HG03354 (cell line): ENCODE data around the gene FAM20C.

ENCODE experiments used
- ATAC-seq: cut with Tn5 transposase; IDR thresholded peaks from one replicate; pipeline ENCODE4 v1.9.1; 2021; ENCODE audit warnings: mild to moderate bottlenecking; ENCODE audit not compliant: unreplicated experiment, poor library complexity, severe bottlenecking

The FAM20C gene

DNA sequence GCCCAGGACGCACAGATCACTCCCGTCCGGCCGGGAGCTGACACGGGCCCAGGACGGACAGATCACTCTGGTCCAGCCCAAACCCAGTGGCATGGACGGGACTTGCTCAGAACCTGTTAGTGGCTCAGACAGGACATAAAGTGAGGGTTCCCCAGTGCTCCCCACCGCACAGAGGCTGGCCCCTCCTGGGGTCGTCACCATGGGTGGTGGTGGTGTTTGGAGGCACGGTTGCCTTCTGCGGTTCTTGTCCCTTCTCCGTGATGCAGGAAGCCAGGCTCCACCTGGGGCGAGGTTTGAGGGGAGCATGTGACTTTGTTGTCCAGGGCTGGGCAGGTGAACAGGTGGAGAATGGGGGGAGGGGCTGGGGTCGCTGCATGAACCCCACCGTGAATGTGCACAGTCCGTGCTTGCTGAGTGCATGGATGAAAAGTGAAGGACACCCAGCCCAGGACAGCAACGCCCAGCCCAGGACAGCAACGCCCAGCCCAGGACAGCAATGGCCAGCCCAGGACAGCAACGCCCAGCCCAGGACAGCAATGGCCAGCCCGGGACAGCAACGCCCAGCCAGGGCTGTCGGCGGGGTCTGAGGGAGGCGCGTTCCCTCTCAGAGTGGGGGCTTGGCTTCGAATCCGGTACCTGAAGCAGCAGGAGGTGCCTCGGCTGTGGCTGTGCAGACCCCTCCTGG lies 26.7 kb downstream of the FAM20C start:
- no peak for ATAC-seq

DNA sequence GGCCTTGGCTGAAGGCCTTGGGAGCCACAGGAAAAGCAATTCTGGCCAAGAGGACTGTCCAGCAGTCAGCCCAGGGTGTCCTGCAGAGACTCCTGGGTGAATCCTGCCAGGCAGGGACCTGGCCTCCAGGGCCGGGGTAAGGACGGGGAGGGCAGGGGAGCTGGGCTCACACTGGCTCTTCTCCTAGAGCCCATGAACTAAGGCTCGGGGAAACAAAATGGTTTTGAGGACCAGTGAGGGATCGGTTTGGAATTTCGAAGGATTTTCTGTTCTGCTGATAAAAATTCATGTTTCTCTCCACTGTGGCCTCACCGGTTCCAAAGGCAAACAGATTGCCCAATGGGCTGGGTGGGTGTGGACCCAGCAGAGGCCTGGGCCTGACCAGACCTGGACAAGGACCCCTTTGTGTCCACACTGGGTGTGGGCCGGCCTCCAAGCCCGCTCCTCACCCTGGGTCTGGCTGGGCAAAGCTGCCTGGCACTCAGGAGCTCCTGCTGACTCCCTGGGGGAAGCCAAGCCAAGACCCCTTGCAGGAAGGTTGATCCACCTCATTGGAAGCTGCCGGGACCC lies 27.3 kb downstream of the FAM20C start:
- no peak for ATAC-seq

DNA sequence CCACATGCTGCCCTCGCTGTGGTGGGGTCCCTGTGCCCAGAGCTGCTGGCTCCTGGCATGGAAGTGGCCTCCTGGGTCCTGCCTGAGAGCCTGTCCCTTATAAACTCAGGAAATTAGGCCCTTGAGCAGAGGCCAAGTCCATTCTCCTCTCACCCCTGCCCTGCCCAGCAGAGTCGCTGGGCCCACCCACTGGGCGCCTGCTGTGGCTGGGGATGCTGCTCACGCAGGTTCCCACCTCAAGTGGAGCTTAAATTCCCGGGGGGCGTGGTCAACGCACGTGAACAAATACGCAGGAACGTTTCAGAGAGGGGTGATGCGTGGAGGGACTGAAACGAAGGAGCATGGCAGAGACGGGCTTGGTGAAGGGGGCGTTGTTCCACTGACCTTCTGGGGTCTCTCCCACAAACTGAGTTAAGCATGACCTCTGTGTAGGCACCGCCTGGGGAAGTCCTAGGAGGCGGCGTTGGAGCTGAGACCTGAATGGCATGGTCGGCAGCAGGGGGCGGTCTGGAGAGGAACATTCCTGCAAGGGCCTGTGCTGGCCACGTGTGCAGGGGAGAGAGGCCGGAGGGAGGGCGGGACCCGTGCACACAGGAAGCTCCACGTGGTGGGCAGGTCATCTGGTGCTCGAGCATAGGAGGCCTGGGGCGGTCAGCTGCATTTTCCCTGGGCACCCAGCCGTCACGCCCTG lies 27.9 kb downstream of the FAM20C start:
- ATAC-seq = no peak

DNA sequence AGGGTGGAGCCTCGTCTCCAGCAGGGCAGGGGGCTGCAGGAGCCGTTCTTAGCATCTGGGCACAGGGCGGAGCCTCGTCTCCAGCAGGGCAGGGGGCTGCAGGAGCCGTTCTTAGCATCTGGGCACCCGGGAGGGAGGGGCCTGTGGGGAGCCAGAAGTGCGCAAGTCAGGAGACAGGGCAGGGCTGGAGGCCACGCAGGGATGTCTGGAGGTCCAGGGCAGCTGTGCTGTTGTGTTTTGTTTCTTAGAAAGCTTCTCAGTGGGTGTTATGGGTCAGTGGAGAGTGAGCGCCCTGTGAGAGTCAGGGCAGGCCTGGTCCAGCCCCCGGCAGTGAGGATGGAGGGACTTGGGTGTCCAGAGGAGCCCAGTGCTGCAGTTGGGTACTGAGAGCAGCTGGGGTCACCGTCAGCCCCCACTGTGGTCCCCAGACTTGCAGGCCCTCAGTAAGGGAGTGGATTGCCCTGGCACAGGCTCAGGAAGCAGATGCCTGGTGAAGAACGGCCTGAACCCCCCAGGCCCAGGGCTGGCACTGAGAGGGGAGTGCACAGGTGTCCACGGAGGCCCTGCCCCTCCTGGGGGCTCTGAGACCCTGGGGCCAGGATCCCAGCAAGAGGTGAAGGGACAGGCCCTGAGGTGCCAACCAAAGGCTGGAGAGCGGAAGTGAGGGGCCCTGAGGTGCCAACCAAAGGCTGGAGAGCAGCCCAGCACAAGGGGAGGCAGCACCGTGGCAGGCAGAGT lies 29.8 kb downstream of the FAM20C start:
- no peak for ATAC-seq

DNA sequence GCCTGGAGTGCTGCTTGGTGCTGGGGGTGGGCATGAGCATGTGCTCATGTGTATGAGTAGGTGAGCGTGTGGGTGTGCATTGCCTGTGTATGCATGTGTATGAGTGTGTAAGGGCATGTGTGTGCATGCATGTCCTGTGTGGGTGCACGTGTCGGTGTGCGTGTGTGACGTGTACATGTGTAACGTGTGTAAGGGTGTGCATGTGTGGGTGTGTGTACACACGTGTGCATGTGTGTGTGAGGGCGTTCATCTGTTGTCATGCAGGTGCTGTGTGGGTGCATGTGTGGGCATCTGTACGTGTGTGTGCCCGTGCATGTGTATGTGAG lies 30.3 kb downstream of the FAM20C start:
- ATAC-seq = no peak

DNA sequence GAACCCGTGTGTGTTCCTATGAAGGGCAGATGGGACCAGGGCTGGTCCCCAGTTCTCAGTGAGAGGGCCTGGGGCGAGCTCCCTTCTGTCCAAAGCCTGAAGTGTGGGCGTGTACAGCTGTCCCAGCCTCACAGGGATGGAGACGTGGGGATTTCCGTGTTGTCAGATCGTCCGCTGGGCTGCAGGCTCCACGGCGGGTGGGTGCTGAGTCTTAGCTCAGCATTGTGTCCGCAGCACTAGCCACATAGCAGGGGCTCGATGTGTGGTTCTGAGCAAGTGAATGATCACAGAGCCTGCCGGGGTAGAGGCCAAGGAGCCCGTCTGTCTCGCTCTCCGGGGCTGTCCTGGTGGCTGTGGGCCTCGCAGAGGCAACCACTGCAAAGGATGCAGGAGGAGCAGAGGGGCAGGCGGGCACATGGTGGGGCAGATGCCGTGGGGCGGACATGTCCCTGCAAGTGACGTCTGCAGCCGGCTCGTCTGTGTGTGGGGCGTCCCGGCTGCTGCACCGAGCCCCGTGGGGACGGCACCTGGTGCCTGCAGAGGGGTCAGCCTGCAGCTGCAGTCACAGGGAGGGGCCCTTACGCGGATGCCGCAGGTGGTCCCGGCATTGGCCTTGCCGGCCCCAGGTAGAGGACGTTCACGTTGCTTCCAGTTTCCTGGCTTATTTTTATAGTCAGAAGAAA lies 30.9 kb downstream of the FAM20C start:
- ATAC-seq = no peak

DNA sequence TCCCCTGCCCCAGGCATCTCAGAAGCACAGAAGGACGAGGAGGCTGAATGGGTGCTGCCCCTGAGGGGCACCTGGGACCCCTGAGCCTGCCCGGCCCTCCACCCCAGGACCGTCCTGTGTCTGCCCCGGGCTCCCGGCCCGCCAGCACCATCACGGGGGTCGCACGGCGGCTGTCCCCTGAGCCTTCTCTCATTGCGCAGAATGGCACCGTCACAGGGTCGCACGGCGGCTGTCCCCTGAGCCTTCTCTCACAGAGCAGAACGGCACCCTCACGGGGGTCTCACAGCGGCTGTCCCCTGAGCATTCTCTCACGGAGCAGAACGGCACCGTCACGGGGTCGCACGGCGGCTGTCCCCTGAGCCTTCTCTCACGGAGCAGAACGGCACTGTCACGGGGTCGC lies 31.5 kb downstream of the FAM20C start:
- ATAC-seq = no peak

DNA sequence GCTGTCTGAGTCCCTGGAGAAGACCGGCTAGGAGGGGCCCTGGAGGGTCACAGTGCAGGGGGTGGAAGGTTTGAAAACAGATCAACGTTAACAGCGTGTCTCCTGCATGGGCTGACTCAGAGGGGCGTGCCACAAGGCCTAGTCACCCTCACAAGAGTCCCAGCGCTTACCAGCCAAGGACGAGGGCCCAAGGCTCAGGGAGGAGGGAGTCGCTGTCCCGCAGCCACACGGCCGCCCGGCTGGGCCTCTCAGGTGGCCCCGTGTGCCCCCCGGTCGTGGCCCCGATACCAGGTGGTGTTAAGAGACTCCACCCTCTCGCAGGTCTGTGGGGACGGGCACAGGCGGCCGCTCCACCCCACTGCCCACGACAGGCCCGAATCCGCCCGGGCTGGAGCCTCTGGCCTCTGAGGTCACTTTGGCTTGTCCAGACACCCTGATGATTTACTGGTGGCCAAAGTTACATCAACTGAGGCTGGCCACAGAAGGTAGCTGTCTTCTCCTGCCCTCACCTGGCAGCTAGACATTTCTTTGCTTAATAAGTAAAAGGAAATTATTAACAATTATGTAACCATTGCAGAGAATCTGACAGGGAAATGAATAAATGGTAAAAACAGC lies 34.0 kb downstream of the FAM20C start:
- ATAC-seq = no peak

DNA sequence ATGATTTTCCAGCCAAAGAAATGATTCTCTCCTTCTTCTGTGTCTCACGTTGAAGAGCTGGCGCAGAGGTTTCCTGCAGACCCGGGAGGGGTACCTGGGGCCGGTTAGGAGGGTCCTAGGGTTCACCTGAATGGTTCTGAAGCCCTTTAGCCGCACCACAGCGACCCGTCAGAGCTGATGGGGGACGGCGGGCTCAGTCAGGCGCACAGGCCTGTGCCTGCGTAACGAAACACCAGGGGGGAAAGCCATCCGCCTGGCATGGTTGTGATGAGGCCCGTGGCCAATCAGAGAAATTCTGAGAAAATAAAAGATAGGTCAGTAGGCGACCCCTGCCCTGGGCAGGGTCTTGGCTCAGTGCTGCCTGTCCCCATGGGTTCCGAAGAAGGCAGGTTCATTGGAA lies 35.6 kb downstream of the FAM20C start:
- ATAC-seq = no peak

DNA sequence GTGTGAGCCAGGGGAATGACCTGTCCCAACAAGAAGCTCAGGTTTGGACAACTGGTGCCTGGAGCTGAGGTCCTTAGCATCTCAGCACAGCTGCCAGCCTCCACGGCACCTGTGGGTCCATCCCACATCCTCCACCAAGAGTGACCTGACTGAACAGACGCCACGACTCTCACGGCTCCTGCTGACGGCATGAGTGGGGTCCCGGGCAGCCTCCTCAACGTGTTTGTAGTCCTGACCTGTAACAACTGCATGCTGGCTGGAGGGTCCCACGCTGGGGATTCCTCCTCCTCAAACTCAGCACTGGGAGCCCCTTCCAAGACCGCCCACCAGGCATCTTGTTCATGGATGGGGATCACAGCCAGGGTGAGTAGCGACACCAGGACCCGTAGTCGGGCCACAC lies 36.2 kb downstream of the FAM20C start:
- no peak for ATAC-seq

DNA sequence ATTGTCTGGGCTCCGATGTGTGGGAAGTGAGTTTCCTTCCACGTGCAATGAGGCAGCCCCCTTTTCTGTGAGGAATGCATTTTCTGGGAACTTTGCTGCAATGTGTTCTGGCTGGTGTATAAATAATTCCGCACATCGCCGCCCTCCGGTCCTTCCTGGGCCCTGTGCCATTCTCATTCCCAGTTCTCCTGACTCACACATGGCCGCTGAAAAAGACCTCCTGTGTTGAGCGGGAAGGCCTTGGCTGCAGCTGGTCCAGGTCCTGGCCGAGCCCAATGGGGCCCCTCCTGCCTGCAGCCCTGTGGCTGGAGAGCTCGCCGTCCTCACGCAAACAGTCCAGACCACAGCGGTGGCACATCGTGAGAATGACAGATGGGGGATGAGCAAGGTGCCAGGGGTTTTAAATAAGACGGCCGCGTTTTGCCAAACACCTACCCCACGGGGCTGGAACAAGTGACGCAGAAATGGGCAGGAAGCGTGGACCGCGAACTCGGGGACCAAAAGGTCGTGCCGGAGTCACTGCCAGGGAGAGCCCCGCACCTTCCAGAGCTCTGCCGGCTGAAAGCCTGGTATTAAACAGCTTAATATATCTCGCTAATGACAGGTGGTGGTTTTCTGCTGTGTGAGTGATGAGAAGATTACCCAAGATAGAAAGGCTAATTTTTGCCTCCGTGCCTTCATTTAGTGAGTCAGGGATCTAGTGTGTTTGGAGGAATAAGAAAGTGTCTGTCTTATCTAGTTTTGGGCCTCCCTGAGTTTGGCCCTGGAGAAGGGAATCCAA lies 37.0 kb downstream of the FAM20C start:
- no peak for ATAC-seq

DNA sequence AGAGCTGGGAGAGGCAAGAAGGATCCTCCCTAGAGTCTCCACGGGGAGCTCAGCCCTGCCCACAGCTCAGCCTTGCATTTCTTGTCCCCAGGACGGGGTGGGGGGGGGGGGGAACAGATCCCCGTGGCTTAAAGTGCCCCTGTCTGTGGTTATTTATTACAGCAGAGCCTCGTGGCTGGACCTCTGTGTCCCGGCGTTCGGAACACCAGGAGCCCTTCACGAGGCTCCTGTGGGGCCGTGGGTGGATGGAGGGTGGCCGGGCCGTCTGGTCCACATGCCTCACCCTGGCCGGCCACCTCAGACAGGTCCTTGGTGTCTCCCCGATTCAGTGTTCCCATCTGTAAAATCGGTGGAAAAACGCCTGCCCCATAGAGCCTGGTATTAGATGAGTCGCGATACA lies 37.9 kb downstream of the FAM20C start:
- no peak for ATAC-seq

DNA sequence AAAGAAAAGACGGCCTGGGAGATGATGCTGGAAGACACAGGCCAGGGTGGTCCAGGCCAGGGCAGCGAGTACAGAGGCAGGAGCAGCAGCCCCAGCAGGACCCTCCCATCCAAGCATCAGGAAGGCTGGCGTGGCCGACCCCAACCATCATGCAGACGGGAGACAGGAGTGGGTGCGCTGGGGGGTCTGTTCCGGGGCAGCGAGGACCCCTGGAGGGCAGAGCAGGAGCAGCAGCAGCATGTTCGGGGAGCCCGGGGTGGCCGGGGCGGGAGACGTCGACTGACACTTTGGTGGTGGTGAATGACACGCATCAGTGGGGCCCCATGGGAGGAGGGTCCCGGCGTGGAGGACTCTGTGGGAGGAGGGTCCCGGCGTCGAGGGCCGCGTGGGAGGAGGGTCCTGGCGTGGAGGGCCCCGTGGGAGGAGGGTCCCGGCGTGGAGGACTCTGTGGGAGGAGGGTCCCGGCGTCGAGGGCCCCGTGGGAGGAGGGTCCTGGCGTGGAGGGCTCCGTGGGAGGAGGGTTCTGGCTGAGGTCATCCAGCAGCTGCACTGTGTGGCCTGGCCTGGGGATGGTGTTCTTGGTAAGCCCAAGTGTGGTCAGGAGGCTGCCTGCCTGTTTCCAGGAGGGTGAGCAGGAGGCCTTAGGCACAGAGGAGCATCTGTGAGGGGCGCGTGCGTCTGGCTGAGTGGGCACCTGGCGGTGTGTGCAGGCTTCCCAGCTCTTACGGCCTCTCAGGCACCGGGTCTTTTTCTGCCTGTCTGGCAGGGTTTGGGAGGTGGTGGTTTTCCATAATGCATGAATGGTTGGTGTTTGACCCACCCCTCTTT lies 38.9 kb downstream of the FAM20C start:
- ATAC-seq = no peak

DNA sequence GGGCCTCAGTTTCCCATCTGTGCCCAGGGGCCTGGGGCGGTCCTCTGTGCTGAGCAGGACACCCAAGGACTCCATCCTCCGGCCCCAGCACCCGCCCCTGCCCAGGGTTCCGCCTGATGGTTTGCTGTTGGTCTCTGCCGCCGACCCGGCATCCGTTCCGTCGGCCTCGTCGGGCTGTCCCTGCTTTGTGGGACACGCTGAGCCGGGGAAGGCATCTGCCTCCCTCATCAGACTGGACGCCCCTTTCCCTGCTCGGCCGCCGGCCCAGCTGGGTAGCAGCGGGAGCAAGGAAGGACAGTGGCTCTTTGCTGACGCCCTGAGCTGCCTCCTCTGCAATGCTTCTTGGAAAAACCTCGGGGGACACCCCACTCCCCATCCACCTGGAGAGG lies 39.5 kb downstream of the FAM20C start:
- ATAC-seq = no peak

DNA sequence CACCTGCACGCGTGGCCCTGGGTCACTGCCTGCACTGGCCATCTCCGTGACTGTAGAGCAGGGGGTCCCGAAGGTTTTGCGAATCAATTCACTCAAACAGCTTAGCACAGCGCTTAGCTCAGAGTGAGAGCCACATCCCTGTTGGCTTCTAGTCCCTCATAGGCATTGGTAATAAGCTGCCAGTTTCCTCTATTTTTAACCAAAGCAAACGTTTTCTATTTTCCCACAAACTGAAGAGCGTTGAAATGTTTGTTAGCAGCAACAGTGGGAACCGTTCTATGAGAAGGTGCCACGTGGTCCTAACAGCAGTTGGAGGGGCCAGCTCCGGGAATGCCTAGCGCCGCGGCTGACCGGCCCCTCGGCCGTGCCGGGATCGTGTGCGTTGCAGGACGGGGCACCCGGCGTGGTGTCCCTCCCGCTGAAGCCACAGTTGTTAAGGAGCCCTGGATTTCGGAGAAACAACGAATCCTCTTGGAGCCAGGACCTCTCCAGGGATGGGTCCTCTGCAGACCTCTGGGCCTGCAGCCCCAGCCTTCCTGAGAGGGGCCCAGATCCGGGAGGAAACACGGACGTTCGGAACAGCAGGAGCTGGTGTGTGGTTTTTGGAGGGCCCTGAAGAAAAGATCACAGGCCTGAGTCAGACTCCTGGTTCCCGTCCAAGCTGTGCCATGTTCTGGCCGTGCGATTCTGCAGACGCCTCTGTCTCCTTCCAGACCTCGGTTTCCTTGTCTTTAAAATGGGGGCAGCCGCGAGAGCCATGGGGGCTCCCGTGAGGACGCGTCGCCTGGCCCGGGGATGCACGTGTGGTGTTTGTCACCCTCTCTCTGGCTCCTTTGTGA lies 40.3 kb downstream of the FAM20C start:
- no peak for ATAC-seq

DNA sequence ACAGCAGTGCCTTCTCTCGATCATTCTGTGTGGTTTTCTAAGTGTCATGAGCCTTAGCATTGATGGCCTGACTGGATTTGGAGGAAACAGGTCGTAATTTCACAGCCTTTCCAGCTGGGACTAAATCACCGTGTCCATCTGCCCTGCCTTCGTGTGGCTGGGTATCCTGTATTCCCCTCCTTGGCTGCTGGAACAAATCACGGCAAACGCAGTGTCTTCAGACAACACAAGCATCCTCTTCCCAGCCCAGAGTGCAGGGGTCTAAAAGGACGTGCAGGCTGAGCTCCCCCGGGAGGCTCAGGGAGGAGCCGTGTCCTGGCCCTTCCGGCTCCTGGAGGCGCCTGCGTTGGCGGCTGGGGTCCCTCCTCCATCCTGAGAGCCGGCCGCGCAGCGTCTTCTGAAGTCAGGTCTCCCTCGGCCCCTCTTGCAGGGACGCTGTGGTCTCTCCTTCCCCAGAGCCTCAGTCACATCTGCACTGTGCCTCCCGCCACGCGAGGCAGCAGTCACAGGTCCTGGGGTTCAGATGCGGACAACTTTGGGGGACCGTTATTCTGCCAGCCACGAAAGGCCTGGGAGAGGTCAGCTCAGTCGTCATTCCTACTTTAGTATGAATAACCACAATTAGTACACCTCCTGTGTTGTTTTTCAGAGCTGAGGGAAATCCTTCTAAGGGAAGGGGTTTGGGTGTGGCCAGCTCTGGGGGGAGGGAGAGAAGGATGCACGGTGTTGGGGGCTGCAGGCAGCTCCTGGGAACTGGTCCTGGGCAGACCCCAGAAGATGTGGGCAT lies 41.1 kb downstream of the FAM20C start:
- ATAC-seq = no peak
